NCI-H510A (cell line): Measurements from ENCODE around the gene PAPPA2.

ENCODE experiments used
- DNase-seq: peaks from one replicate; lab custom pipeline; 2025; lab: John Stamatoyannopoulos, UW

PAPPA2 gene

GRCh38 chr1:176767714-176768136 is 304.8 kb downstream of the PAPPA2 start:
- no peak for DNase-seq

GRCh38 chr1:176768532-176768931 is 305.6 kb downstream of the PAPPA2 start:
- DNase-seq, result no peak

- no peak for DNase-seq
Observed at GRCh38 chr1:176770066-176770465, 307.1 kb downstream of the PAPPA2 start.

GRCh38 chr1:176773038-176773437 is 310.1 kb downstream of the PAPPA2 start:
- no peak for DNase-seq

GRCh38 chr1:176774224-176774623 is 311.2 kb downstream of the PAPPA2 start:
- DNase-seq, result no peak

GRCh38 chr1:176775378-176775777 is 312.4 kb downstream of the PAPPA2 start:
- DNase-seq, result no peak

GRCh38 chr1:176775996-176776395 is 313.0 kb downstream of the PAPPA2 start:
- DNase-seq, result no peak

- no peak for DNase-seq
Observed at GRCh38 chr1:176778056-176778455, 315.1 kb downstream of the PAPPA2 start.

GRCh38 chr1:176779992-176780328 is 317.0 kb downstream of the PAPPA2 start:
- no peak for DNase-seq

- no peak for DNase-seq
Observed at GRCh38 chr1:176783309-176783708, 320.3 kb downstream of the PAPPA2 start.

- DNase-seq, result no peak
Observed at GRCh38 chr1:176785056-176785455, 322.1 kb downstream of the PAPPA2 start.

GRCh38 chr1:176785791-176786190 is 322.8 kb downstream of the PAPPA2 start:
- no peak for DNase-seq

- DNase-seq, result no peak
Observed at GRCh38 chr1:176786274-176786673, 323.3 kb downstream of the PAPPA2 start.

- no peak for DNase-seq
Observed at GRCh38 chr1:176789571-176790090, 326.7 kb downstream of the PAPPA2 start.

- no peak for DNase-seq
Observed at GRCh38 chr1:176790786-176791185, 327.8 kb downstream of the PAPPA2 start.

GRCh38 chr1:176791906-176792305 is 328.9 kb downstream of the PAPPA2 start:
- DNase-seq, result no peak

GRCh38 chr1:176794897-176795508 is 332.0 kb downstream of the PAPPA2 start:
- DNase-seq, result no peak

GRCh38 chr1:176795929-176796328 is 333.0 kb downstream of the PAPPA2 start:
- DNase-seq, result no peak

GRCh38 chr1:176796583-176796982 is 333.6 kb downstream of the PAPPA2 start:
- no peak for DNase-seq

GRCh38 chr1:176799327-176799726 is 336.4 kb downstream of the PAPPA2 start:
- no peak for DNase-seq

GRCh38 chr1:176800978-176801513 is 338.1 kb downstream of the PAPPA2 start:
- no peak for DNase-seq

GRCh38 chr1:176801514-176802020 is 338.6 kb downstream of the PAPPA2 start:
- no peak for DNase-seq

GRCh38 chr1:176802316-176802715 is 339.3 kb downstream of the PAPPA2 start:
- DNase-seq, result no peak

- no peak for DNase-seq
Observed at GRCh38 chr1:176803042-176803441, 340.1 kb downstream of the PAPPA2 start.
